ENCODE data around the gene TCEAL1.
A peak's percentile ranks its signal among the peaks of the same experiment; 100 is the strongest.
"Not testable (repeated sequence)": the region's sequence is repeated elsewhere in the genome, so short reads cannot be mapped to it uniquely, and the experiment has no call there.

Gene TCEAL1

GRCh38 chrX:103628386-103629317, at the start of gene TCEAL1:
TSS of gene TCEAL1 (plus strand) at chrX:103628975. CDS start at chrX:103629917, 942 bp downstream.
- POLR2A ChIA-PET = no interaction called here
- no peak for DNase-seq (ENCODE audit: low read depth, low spot score)

GRCh38 chrX:103584596-103584995, 44.2 kb upstream of the TCEAL1 start:
- ChIA-PET CTCF (no interaction called here), POLR2A (no interaction called here)
- TF ChIP-seq CTCF (IDR thresholded peaks at IDR 0.05; ENCODE audit: insufficient read depth, low read length, missing control alignments) = no peak
- 0 out of 2 replicates have a peak overlapping the region, but pooled peaks have one; percentile 12 for H3K4me3 ChIP-seq (ENCODE audit: low read depth, low read length)
- no peak for DNase-seq (ENCODE audit: low read depth, low spot score)

More at GRCh38 chrX:103628386-103629317, at the start of gene TCEAL1:
- CTCF ChIA-PET = interaction anchor here (2.1 to 2.6 kb wide), 3 partner anchors 11 to 16 kb away, joined by 9 to 23 read pairs (median 16); no protein-coding TSS in a partner anchor
- H3K4me3 ChIP-seq (ENCODE audit: low read depth, low read length) = peak within 1 kb of the TSS; percentile 68
- no peak for TF ChIP-seq CTCF (IDR thresholded peaks at IDR 0.05; ENCODE audit: insufficient read depth, low read length, missing control alignments)

- ChIA-PET POLR2A (no interaction called here), CTCF (no interaction called here)
Observed at GRCh38 chrX:103585411-103586313, 43.1 kb upstream of the TCEAL1 start, which contains the start of gene TCEAL4. TSS of gene TCEAL4 (plus strand) at chrX:103585515. CDS start at chrX:103586676, 1,161 bp downstream.

GRCh38 chrX:103586314-103586646, 42.5 kb upstream of the TCEAL1 start:
- DNase-seq (ENCODE audit: low read depth, low spot score) = no peak
- POLR2A ChIA-PET = no interaction called here
- CTCF ChIA-PET = no interaction called here
- H3K4me3 ChIP-seq (ENCODE audit: low read depth, low read length) = peak overlapping the region; percentile 73
- no peak for TF ChIP-seq CTCF (IDR thresholded peaks at IDR 0.05; ENCODE audit: insufficient read depth, low read length, missing control alignments)

More at GRCh38 chrX:103585411-103586313, 43.1 kb upstream of the TCEAL1 start, which contains the start of gene TCEAL4:
- no peak for DNase-seq (ENCODE audit: low read depth, low spot score)
- TF ChIP-seq CTCF (IDR thresholded peaks at IDR 0.05; ENCODE audit: insufficient read depth, low read length, missing control alignments) = no peak
- peak within 1 kb of the TSS; percentile 73 for H3K4me3 ChIP-seq (ENCODE audit: low read depth, low read length)

GRCh38 chrX:103586659-103587058, 42.1 kb upstream of the TCEAL1 start:
- no peak for DNase-seq (ENCODE audit: low read depth, low spot score)
- ChIA-PET POLR2A (no interaction called here), CTCF (no interaction called here)
- peak overlapping the region; percentile 73 for H3K4me3 ChIP-seq (ENCODE audit: low read depth, low read length)
- TF ChIP-seq CTCF (IDR thresholded peaks at IDR 0.05; ENCODE audit: insufficient read depth, low read length, missing control alignments) = no peak

- DNase-seq (ENCODE audit: low read depth, low spot score); H3K4me3 ChIP-seq (ENCODE audit: low read depth, low read length); CTCF ChIA-PET; POLR2A ChIA-PET: not testable (repeated sequence)
Observed at GRCh38 chrX:103592295-103592694, 36.5 kb upstream of the TCEAL1 start.

- DNase-seq (ENCODE audit: low read depth, low spot score); POLR2A ChIA-PET; H3K4me3 ChIP-seq (ENCODE audit: low read depth, low read length); CTCF ChIA-PET: not testable (repeated sequence)
Observed at GRCh38 chrX:103595202-103595601, 33.6 kb upstream of the TCEAL1 start.
